ENCODE data around the gene POLDIP2.

Gene POLDIP2

DNA sequence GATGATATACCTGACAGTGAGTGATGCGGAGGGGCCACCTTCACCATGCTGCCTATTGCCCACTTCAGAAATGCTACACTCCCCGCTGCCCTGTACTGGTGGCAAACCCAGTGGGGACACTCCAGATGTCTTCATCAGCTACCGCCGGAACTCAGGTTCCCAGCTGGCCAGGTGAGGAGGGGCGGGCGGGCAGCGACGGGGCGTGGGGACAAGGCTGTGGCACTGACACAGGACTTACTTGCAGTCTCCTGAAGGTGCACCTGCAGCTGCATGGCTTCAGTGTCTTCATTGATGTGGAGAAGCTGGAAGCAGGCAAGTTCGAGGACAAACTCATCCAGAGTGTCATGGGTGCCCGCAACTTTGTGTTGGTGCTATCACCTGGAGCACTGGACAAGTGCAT, 30.8 kb upstream of the POLDIP2 start:
- no peak for DNase-seq

DNA sequence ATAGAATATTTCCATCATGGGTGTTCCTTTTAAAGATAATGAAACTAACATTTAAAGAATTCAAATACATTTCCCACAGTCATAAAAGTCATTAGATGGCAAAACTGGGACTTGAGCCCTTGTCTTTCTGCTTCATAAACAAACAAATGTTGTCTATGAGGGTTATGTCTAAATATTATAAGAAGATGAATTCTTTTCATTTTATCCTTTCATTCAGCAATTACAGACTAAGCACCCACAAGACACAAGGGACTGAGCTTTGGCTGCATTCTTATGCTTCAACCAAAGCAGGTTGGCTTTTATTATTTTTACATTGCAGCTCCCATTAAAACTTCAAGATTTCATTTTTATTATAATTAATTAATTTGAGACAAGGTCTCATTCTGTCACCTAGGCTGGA, 29.1 kb upstream of the POLDIP2 start:
- DNase-seq = no peak

DNA sequence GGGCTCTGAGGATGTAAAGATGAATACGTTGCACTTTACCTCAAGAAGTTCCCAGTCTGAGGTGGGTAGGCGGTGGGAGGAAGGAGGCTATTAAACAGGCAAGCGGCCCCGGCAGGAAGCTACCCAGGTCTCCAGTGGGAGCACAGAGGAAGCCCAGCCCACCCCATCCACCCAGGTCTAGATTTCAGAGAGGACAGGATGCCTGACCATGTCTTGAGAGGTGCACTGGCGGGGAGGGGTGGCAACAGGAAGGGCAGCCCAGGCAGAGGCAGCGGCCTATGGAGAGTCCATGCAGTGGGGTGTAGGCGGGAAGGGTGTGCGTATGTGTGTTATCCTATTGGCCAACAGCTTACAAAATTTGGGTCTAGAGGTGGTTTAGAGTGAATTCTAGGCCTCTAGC, 28.1 kb upstream of the POLDIP2 start:
- peak in 1 of 6 experiments; percentile 7 for DNase-seq

DNA sequence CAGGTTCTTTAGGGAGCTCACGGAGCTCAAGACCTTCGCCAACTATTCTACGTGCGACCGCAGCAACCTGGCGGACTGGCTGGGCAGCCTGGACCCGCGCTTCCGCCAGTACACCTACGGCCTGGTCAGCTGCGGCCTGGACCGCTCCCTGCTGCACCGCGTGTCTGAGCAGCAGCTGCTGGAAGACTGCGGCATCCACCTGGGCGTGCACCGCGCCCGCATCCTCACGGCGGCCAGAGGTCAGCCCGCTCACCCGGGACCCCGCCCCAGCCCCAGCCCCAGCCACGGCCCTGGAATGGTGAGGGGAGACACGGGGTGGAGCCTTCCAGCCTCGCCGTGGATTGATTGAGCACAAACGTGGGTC, 27.7 kb upstream of the POLDIP2 start:
- DNase-seq = no peak

DNA sequence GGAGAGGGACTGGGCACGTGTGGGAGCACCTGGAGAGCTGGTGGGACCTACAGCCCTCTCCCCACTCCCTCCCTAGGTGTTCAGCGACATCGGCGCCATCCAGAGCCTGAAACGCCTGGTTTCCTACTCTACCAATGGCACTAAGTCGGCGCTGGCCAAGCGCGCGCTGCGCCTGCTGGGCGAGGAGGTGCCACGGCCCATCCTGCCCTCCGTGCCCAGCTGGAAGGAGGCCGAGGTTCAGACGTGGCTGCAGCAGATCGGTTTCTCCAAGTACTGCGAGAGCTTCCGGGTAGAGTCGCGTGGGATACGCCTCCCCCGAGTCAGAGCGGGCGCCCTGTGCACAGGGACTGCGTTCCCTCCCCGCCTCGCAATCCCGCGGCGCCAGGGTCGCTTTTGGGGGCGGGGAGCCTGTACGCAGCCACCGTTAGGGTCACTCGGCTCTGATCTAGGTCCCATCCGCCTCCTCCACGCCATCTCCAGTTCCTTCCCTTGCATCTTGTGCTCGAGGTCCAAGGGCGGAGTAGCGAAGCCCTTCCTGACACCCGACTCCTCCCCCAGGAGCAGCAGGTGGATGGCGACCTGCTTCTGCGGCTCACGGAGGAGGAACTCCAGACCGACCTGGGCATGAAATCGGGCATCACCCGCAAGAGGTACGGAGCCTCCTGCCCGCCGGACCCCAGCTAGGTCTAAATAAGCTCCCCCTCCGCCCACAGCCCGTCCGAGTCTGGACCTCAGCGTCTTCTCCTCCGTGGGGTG, 27.1 kb upstream of the POLDIP2 start:
- DNase-seq = peak; percentile 29 to 64 (median 44)

DNA sequence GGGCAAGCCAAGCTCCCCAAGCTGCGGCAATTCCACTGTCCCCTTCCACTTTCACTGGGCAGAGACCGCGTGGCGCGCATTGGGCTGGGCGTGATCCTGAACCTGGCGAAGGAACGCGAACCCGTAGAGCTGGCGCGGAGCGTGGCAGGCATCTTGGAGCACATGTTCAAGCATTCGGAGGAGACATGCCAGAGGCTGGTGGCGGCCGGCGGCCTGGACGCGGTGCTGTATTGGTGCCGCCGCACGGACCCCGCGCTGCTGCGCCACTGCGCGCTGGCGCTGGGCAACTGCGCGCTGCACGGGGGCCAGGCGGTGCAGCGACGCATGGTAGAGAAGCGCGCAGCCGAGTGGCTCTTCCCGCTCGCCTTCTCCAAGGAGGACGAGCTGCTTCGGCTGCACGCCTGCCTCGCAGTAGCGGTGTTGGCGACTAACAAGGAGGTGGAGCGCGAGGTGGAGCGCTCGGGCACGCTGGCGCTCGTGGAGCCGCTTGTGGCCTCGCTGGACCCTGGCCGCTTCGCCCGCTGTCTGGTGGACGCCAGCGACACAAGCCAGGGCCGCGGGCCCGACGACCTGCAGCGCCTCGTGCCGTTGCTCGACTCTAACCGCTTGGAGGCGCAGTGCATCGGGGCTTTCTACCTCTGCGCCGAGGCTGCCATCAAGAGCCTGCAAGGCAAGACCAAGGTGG, 24.0 kb upstream of the POLDIP2 start:
- DNase-seq = peak in 1 of 6 experiments; percentile 7

DNA sequence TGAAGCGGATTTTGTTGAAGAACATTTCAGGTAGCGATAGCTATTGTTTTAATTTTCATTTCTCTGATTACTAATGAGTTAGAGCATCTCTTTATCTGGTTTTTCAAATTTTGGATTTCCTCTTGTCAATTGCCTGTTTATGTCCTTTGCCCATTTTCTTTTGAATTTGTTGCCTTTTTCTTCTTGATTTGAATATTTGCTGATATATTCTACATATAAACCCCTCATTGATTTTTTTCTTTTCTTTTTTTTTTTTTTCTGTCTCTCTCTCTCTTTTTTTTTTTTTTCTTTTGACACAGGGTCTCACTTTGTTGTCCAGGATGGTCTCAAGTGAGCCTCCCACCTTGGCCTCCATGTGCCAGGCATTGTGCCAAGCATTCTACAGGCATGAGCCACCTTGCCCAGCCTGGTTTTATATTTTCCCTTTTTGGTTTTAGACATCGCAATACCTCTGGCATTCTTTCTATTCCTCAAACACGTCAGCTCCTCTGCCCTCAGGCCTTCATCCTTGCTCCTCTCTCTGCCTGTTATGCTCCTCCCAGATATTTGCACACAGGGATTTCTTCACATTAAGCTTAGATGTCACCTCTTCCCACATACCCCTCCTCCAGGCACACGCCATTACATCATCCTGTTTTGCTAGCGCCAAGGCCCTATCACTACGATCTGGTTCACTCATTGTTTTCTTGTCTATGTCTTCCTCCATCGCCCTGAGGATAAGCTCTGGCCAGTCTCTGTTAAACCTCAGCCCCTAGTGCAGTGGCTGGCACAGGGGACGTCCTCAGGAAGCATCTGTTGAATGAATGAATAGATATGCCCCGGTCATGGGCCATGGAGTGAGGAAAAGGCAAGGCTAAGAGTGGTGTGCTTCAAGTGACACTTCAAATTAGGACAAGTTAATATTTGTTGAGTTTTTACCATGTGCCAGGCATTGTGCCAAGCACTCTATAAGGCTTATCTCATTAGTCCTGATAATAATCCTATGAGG, 22.8 kb upstream of the POLDIP2 start:
- no peak for DNase-seq

DNA sequence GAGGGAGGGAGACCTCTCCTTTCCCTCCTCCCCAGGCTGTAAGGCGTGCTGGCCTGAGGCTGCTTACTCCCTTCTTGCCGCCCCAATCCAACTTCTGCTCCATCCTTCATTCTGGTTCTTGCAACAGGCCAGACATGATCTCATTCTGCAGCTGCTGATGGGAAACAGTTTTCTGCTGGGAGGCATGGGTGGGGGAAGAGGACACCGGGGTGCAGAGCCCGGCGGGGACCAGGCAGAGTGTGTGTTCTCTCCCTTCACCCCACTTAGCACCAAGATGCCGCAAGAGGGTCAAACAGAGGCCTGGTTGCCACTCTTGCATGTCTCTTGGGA, 15.6 kb upstream of the POLDIP2 start:
- no peak for DNase-seq

DNA sequence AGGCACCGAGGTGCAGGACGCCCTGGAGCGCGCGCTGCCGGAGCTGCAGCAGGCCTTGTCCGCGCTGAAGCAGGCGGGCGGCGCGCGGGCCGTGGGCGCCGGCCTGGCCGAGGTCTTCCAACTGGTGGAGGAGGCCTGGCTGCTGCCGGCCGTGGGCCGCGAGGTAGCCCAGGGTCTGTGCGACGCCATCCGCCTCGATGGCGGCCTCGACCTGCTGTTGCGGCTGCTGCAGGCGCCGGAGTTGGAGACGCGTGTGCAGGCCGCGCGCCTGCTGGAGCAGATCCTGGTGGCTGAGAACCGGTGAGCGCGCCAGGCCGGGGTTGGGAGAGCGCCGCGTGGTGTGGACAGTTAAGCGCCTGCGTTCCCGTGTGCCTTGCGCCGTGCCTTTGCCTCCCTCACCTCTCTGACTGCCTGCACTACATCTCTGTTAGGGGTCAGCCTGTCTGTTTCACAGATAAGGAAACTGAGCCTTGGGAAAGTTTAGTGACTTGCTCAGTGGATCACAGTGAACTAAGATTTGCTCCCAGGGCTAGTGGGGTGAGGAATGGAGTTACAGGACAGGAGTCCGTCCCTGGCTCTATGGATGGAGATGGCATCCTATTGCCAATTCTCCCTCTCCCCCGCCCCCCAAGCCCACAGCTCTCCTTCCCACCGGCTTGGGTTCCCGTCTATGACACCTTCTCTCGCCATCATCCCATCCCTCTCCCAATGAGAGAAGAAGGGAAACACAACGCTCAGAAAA, 15.0 kb upstream of the POLDIP2 start:
- DNase-seq = peak in 1 of 6 experiments; percentile 36

DNA sequence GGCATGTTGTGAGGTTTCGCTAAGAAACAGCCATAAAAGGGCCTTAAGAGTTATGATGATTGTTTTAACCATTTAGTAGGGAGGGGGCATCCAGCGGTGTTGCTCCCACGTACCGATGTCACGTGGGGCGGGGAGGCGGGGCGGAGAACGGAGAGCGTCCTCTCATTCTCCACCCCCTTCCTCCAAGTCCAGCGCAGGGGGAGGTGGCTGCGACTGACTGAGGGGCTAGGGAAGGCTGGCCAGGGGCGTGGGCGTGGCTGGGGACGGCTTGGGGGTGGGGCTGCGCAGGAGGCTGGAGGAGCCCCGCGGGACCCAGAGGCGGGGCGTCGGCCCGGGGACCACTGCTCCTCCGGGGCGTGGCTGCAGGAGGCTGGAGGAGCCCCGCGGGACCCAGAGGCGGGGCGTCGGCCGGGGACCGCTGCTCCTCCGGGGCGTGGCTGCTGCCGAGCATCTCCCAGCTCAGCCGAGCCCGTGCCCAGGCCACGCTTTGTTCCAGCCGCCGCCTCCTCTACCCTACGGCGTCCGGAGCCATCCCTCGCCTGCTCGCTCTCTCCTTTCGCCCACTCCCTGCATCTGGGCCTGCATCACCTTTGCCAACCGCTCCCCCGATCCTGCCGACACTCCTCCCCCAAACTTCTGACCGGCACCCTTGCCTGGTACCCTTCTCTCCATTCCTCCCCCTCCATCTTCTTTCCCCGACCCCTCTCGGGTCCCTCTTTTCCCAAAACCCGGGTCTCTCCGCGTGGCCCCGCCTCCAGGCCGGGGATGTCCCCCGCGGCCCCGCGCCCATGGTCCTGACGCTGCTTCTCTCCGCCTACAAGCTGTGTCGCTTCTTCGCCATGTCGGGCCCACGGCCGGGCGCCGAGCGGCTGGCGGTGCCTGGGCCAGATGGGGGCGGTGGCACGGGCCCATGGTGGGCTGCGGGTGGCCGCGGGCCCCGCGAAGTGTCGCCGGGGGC, 14.2 kb upstream of the POLDIP2 start, which contains the start of gene SARM1:
TSS of gene SARM1 (plus strand) at position 450 of the 958 bp plus-strand sequence. CDS start at position 789, 339 bp downstream.
- peak; percentile 47 to 79 (median 72) for DNase-seq

DNA sequence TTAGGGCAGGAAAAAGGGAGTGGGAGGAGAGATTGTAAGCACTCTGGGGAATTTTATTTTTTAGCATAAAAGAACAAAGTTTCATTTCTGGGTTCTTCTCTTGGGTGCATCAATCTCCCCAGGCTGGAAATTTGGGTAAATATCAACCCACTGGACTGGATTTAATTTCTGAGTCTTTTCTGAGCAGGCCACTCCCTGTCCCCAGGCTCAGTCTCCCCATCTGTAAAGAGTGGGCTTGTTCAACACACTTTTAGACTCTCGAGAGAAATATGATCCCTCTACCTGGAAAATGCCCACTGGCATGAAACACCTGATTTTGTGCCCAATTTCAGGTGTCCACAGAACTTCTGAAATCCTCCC, 13.4 kb upstream of the POLDIP2 start:
- DNase-seq = no peak

DNA sequence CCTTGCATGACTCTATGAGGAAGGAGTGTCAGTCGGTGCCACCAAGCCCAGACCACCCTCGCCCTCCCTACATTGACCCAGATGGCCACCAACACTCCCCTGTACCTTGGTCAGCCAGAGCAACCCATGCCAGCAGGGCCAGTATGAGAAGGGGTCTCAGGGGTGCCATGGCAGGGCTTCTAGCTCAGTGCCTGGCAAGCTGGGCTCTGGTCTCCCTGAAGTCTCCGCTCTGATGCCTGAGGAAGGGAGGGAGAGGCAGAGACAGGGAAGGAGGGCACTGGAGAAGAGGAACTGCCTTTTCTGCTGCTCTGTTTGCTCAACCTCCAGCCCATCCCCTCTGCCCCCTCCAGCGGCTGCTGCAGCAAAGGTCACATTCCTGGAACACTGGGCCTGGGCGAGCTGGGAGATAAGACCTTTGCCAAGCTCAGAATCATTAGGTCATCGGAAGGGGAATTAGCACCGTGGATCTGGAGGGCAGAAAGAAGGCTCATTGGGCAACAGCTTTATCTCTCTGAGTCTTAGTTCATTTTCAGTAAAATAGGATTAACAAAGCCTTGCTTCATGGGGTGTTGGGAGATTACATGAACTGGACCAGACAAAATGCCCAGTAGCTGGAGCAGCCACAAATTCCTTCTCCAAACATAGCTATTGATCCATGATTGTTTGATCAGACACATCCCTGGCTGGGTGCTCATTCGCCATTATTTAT, 12.9 kb upstream of the POLDIP2 start, which contains the start of gene VTN:
TSS of gene VTN (minus strand) at position 273 of the 709 bp plus-strand sequence. CDS start at position 169, 104 bp downstream.
- no peak for DNase-seq

DNA sequence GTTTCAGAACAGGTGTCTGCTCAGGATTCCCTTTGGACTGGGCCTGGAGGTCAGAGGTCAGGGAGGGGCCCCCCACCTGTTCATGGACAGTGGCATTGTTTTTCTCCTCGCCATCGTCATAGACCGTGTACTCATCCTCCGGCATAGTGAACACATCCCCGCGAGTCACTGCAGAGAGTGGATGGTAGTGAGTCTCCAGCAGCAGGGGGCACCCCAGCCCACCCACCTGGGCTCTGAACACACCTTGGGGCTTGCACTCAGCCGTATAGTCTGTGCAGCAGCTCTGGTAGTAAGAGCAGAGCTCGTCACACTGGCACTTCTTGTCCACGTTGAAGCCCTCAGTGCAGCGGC, 12.3 kb upstream of the POLDIP2 start:
- DNase-seq = no peak

DNA sequence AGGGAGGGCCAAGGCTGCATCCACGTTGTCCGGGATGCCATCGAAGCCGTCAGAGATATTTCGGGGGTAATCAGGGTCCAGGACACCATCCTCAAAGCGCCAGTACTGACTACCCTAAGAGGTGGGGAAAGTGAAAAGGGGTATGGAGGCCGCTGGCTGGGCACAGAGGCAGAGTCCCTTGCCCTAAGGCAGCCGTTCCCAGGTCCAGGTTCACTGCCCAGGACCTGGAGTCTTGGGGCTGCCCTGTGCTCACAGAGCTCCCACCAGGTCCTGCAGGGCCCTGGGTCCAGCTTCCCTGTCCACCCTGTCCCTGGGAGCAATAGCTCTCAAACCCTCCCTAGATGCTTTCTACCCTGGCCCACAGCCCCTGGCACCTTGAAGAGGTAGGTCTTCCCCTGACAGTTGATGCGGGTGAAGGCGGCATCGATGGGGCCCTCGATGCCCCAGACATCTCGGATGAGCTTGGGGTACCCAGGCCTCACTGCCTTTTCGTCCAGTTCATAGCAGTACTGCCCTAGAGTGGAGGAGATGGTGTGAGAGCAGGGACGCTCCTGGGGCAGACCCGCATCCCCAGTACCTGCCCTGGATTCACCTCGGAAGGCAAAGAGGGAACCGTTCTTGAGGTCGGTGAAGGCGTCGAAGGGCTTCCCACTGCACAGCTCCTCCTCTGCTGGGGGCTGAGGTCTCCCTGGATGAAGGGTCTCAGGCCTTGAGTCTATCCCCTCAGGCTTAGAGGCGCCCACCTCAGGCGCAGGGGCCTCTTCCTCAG, 11.8 kb upstream of the POLDIP2 start:
- DNase-seq = no peak

DNA sequence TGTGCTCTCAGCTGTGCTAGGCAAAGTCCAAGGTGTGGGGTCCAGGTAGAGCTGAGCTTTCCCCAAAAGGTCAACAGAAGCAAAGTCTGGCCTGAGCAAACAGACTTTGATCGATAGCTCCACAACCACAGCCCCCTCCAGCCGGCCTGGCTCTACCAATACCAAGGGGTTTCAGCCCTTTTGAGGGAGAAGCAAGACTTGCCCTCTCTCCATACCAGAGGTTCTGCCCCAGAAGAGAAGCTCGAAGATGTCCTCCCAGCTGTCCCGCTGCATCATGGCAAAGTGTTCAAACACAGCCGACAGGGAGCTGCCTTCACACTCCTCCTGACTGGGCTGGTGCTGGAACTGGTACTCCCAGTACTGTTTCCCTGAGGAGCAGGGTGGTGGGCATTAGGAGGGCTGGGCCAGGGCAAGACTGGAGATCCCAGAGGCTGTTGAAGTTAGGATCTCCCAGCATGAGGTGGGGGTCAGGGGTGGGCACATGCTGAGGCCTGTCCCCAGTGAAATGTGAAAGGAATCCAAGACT, 11.0 kb upstream of the POLDIP2 start:
- DNase-seq = no peak

DNA sequence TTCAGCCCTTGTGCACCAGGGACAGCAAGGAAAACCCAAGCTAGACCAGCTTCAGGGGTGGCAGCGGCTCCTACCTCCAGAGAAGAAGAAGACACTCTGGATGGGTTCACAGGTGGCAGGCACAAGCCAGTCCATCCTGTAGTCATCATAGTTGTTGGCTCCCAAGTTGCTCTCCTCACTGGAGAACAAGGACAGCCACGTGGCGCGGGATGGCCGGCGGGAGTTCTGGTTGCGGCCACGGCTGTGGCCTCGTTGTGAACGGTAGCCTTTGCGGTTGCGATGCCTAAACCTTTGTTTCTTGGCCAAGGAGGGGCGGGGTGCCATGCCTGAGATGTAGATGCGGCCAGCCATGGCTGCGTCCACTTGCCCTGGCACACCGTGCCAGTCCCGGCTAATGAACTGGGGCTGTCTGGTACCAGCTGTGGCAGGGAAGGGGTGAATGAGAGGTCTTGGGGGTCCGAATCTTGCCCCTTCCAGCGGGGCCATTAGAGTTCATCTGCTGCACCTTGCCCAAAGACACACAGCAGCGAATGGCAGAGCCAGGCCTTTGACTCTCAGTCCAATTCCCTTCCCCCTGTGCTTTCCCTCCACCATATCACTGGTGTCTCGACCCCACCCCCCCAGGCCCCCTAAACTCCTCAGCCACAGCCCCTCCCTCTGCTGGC, 10.4 kb upstream of the POLDIP2 start:
- DNase-seq = no peak

DNA sequence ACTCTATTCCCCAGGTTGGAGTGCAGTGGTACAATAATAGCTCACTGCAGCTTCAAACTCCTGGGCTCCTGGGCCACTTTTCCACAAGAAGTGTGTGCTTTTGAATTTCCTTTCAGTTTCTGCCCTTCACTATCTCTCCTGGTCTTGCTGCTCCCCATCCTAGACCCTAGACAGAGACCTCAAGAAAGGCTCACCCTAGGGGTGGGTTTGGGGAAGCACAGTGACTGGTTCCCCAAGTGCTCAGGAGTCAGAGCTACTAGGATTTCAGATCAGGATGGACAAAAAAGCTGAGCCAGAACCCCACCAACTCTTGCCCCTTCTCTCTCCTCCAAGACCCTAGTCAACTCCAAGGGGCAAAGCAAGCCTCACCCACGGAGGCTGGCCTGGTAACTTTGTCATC, 9.3 kb upstream of the POLDIP2 start:
- no peak for DNase-seq

DNA sequence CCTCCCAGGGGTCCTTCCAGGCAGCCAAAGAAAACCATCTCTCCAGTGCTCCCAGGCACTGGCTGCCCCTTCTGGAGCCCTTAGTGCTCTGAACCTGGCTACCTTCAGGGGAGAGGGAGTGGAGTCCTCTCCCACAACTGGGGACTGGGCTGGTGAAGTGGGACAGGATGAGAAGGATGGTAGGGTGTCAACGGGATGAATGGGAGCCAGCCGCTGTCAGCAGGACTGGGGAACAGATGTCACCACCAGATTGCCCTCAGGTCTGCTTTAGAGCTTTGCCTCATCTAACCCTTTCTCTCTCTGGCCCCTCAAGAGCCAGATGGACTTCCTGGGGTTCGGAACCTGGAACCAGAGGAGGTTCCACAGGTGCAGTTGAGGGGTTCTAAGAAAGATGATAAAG, 8.2 kb upstream of the POLDIP2 start:
- no peak for DNase-seq
